Fibroblast of pulmonary artery (primary cell): ENCODE measurements around the gene MACROD2.

Experiments used
- DNase-seq: peaks from one replicate; pipeline ENCODE4 v3.0.0-alpha.2; 2010; ENCODE audit warnings: low read depth
- H3K4me3 ChIP-seq: replicated peaks from 2 replicates; pipeline ENCODE4 v1.5.1; 2011; ENCODE audit warnings: low read depth, mild to moderate bottlenecking, control low read depth, low read length, moderate library complexity
- TF ChIP-seq, protein P1 (sequence below): IDR thresholded peaks from 2 replicates; pipeline ENCODE4 v1.5.1; 2011; ENCODE audit warnings: mild to moderate bottlenecking, control low read depth, low read length, inconsistent platforms; ENCODE audit errors: missing control alignments

MACROD2 gene

DNA sequence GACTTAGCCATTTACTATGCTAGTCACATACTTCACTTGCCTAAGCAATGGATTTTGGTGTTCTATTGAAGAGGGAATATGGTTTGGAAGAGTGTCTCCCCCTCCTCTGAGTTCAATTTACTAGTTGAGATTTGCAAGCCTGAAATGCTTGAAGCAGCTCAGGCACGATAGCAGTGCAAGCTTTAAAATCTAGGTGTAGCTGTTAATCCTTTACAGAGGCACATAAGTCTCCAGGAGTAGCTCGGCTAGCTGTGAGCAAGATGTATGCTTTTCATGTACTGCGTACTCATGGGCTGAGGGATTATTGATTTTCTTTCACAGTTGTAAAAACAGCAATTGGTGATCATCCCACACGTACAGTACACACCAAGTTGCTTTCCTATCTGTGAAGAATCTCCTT is 341.4 kb downstream of the MACROD2 start:
- TF ChIP-seq, protein P1, sequence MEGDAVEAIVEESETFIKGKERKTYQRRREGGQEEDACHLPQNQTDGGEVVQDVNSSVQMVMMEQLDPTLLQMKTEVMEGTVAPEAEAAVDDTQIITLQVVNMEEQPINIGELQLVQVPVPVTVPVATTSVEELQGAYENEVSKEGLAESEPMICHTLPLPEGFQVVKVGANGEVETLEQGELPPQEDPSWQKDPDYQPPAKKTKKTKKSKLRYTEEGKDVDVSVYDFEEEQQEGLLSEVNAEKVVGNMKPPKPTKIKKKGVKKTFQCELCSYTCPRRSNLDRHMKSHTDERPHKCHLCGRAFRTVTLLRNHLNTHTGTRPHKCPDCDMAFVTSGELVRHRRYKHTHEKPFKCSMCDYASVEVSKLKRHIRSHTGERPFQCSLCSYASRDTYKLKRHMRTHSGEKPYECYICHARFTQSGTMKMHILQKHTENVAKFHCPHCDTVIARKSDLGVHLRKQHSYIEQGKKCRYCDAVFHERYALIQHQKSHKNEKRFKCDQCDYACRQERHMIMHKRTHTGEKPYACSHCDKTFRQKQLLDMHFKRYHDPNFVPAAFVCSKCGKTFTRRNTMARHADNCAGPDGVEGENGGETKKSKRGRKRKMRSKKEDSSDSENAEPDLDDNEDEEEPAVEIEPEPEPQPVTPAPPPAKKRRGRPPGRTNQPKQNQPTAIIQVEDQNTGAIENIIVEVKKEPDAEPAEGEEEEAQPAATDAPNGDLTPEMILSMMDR: no peak
- DNase-seq: peak; percentile 30
- peak overlapping the region; percentile 59 for H3K4me3 ChIP-seq

DNA sequence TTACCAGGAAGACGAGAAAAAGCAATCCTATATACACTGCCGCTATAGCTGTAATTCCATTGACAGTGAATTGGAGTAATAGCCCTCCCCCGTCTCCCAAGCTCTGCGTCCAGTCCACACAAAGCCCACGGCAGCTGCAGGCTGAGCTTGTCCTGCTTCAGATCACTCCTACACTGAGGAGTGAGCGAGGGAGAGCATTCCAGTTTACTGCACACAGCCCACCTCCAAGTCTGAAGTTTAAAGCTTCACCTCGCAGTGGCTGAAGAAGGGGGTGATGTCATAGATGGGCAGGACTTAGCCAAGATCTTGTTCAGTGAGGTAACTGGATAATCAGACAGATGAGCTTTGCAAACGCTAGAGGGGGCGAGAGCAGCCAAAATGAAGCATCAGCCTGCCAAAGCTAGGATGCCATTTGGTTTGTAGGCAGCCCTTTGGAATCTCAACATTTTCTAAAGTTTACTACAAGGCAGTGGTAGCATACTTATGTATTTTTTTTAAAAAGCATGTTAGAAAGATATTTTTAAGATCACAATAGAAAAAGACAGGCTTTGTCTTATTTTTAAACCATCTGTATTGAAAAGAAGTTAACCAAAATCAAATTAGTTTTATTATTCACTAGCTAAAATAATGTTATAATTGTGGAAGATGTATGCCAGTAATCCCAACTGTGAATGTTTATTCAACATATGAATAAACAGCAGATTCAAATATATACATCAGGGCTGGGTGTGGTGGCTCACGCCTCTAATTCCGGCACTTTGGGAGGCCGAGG is 342.3 kb downstream of the MACROD2 start, which contains the start of gene FLRT3:
Gene FLRT3, minus strand, starts transcription at position 213 of the 772 bp plus-strand sequence. CDS start 10,106 bp downstream, outside the sequence.
- DNase-seq: peak; percentile 98
- H3K4me3 ChIP-seq: peak within 1 kb of the TSS; percentile 59
- TF ChIP-seq, protein P1: peak; percentile 85

- TF ChIP-seq, protein P1: no peak
- peak; percentile 75 for DNase-seq
- H3K4me3 ChIP-seq: no peak overlapping the region
These were observed 346.5 kb downstream of the MACROD2 start for GRCh38 chr20:14341801-14342200.

- no peak overlapping the region for H3K4me3 ChIP-seq
- TF ChIP-seq, protein P1: no peak
- no peak for DNase-seq
These were observed 347.6 kb downstream of the MACROD2 start for GRCh38 chr20:14342918-14343317.

DNA sequence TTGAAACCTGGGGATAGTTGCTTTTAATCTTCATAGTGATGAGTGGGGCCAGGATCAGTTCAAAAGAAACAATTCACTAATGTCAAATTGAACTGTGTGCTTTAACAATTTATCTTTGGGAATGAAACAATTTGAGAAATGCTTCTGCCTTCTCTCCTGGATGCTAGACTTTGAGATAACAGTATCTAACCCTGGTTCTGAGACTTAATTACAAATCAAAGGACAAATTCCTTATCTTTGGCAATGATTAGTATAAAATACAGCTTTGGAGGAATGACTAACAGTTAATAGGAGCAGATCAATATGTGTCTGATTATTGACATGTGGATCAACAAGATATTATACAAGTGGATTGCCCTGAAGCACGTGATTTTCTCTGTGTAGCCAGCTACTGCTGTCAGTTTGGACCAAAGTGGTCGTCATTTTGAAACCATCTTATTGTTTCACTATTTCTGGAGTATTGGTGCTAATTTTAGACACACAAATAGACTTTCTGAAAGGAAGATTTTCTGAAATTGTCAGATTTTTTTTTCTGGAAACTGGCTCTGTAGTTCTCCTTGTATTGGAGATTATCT is 348.3 kb downstream of the MACROD2 start:
- TF ChIP-seq, protein P1: no peak
- no peak for DNase-seq
- no peak overlapping the region for H3K4me3 ChIP-seq

DNA sequence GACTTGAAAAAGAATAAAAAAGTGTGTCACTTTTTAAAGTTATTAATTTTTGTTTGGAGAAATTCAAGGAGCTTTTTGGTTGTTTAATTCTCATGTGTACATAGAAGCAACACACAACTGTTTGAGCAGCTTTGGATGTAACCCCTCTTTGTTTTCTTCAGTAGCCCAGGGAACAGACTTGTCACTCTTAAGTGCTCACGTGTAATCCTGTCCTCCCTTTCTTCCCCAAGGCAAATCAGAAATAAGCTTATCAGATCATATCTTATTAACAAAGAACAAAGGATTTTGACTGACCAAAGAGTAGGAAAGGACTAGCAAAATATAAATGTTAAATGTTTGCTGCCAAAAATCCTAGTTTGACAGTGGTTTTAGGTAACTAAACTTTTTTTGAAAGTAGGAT is 349.4 kb downstream of the MACROD2 start:
- DNase-seq: peak; percentile 14
- TF ChIP-seq, protein P1: no peak
- no peak overlapping the region for H3K4me3 ChIP-seq

- no peak for DNase-seq
- TF ChIP-seq, protein P1: no peak
- H3K4me3 ChIP-seq: no peak overlapping the region
These were observed 360.5 kb downstream of the MACROD2 start for GRCh38 chr20:14355791-14356190.
